ENCODE measurements around the gene PRSS8.
"Not testable (repeated sequence)": the region's sequence is repeated elsewhere in the genome, so short reads cannot be mapped to it uniquely, and the experiment has no call there.

The PRSS8 gene

GRCh38 chr16:31144418-31144817 is 8.9 kb upstream of the PRSS8 start:
- DNase-seq (ENCODE audit: low read depth in 2 of 2): not testable (repeated sequence)

- no peak for DNase-seq (ENCODE audit: low read depth in 2 of 2)
Observed at GRCh38 chr16:31143694-31144148, 8.2 kb upstream of the PRSS8 start.

GRCh38 chr16:31143011-31143693 is 7.6 kb upstream of the PRSS8 start:
- DNase-seq (ENCODE audit: low read depth in 2 of 2): no peak

- peak; percentile 99 for DNase-seq (ENCODE audit: low read depth in 2 of 2)
Observed at GRCh38 chr16:31142109-31143010, 6.8 kb upstream of the PRSS8 start.

- no peak for DNase-seq (ENCODE audit: low read depth in 2 of 2)
Observed at GRCh38 chr16:31141489-31142108, 6.1 kb upstream of the PRSS8 start.

GRCh38 chr16:31141071-31141469 is 5.5 kb upstream of the PRSS8 start:
- DNase-seq (ENCODE audit: low read depth in 2 of 2): not testable (repeated sequence)

- DNase-seq (ENCODE audit: low read depth in 2 of 2): no peak
Observed at GRCh38 chr16:31138621-31139578, 3.4 kb upstream of the PRSS8 start.

- not testable (repeated sequence) for DNase-seq (ENCODE audit: low read depth in 2 of 2)
Observed at GRCh38 chr16:31136822-31137499, 1.4 kb upstream of the PRSS8 start.

GRCh38 chr16:31136287-31136662 is 748 bp upstream of the PRSS8 start:
- DNase-seq (ENCODE audit: low read depth in 2 of 2): no peak

- no peak for DNase-seq (ENCODE audit: low read depth in 2 of 2)
Observed at GRCh38 chr16:31134625-31135534, 647 bp downstream of the PRSS8 start.

GRCh38 chr16:31134091-31134571 is 1.4 kb downstream of the PRSS8 start:
- no peak for DNase-seq (ENCODE audit: low read depth in 2 of 2)

- no peak for DNase-seq (ENCODE audit: low read depth in 2 of 2)
Observed at GRCh38 chr16:31133046-31133501, 2.5 kb downstream of the PRSS8 start.

- no peak for DNase-seq (ENCODE audit: low read depth in 2 of 2)
Observed at GRCh38 chr16:31132303-31132979, 3.1 kb downstream of the PRSS8 start.

GRCh38 chr16:31131841-31132271 is 3.7 kb downstream of the PRSS8 start:
- no peak for DNase-seq (ENCODE audit: low read depth in 2 of 2)

GRCh38 chr16:31131416-31131815 is 4.1 kb downstream of the PRSS8 start:
- DNase-seq (ENCODE audit: low read depth in 2 of 2): no peak

- DNase-seq (ENCODE audit: low read depth in 2 of 2): no peak
Observed at GRCh38 chr16:31130899-31131298, 4.6 kb downstream of the PRSS8 start.

- no peak for DNase-seq (ENCODE audit: low read depth in 2 of 2)
Observed at GRCh38 chr16:31130336-31130891, 5.1 kb downstream of the PRSS8 start.

- DNase-seq (ENCODE audit: low read depth in 2 of 2): no peak
Observed at GRCh38 chr16:31129568-31130335, 5.8 kb downstream of the PRSS8 start.

Data from stimulated activated CD4-positive, alpha-beta T cell treated with anti-CD3 and anti-CD28 coated beads, Interleukin-4, amount 100 ng/mL, for 48 hours (primary cell).